ENCODE data around the gene AMIGO3. TPM values are rescaled to one million over a fixed set of nuclear protein-coding genes. Genes with fewer than 3 reads are reported as not detected.

The AMIGO3 gene
- total RNA-seq, 2 donors from 2014 or later = not detected

DNA sequence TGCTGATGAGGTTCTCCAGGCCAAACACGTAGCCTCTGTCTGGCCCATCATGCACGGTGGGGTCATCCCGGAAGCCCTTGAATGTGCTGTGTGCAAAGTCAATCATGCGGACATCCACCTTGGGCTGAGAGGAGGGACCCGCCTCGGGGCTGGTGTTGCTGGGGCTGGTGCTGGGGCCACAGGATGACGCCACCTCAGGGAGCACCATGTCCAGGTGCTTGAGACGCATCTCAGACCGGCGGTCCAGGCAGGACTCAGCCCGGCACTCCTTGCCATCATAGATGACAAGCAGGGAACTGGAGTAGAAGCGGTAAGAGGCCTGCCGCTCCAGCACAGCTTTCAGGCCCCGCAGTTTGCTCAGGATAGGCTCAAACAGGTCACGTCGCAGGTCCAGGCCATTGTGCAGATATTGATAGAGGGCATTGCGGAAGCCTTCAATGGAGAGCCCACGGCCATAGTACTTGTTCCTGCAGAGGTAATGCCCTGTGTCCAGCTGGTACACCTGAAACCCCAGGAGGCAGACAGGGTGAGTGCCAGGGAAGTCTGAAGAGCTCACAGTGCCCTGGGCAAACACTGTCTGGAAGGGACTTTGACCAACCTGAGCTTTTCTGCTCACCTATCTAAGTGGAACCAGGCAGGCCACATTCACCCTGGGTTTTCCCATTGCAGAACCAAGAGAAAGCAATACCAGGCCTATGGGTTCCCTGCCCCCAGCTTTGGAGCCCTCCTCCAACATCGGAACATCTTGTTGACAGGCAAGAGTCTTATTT, 7.9 kb upstream of the AMIGO3 start:
- DNase-seq (ENCODE audit: low spot score) = peak; percentile 60
- intact Hi-C loops (cut with DNase I) = no loop called here

DNA sequence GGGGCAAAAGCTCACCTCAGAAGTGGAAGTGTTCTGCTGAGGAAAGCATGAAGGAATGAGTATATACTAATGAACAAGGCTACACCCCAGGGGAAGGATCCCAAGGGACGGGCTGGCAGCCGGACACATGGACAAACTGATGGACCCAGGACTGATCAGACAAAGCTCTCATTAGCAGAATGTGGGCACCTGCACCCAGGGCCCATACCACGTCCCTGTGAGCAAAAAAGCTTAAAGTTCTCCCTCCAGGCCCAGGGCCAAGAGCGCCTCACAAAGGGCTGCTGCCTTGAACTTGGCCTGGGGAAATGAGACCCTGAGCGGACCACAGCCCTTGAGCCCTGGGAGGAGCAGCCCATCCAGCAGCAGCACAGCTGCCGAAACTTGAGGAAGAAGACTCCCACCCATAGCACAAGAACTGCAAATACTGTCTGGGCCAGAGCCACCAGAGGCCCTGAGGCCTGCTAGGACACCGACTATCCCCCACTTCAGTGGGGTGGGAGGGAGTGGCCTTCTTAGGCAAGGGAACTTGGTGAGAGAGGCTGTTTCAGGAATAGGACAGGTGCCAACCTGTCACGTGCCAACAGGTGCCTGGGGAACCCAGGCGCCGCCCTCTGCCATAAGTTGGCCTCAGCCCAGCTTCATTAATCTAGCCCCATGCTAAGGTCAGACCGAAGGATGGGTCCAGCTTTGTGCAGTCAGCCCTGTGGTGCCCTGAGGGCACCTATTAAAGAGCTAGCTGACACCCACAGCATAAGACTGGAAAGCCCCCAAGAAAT, 6.6 kb upstream of the AMIGO3 start:
- DNase-seq (ENCODE audit: low spot score) = peak; percentile 71
- intact Hi-C loops (cut with DNase I) = no loop called here

DNA sequence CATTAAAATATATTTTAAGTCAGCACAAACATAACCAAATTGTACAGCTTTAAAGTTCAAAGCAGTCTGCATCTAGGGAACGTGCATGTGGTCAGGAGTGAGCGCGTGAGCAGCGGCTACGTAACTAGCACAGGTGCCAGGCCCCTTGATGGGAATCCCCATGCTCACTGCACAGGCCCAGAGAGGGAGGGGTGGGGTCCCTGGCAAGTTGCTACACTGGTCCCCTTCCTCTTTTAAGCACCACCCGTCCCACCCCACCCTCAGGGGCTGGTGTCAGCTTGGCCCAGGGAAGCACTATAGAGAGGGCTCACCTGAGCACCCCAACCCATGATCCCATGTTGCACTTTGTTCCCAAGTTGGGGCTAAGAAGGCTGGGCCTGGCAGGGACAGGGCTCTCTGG, 5.1 kb upstream of the AMIGO3 start:
- intact Hi-C loops (cut with DNase I) = no loop called here
- peak; percentile 86 for DNase-seq (ENCODE audit: low spot score)

DNA sequence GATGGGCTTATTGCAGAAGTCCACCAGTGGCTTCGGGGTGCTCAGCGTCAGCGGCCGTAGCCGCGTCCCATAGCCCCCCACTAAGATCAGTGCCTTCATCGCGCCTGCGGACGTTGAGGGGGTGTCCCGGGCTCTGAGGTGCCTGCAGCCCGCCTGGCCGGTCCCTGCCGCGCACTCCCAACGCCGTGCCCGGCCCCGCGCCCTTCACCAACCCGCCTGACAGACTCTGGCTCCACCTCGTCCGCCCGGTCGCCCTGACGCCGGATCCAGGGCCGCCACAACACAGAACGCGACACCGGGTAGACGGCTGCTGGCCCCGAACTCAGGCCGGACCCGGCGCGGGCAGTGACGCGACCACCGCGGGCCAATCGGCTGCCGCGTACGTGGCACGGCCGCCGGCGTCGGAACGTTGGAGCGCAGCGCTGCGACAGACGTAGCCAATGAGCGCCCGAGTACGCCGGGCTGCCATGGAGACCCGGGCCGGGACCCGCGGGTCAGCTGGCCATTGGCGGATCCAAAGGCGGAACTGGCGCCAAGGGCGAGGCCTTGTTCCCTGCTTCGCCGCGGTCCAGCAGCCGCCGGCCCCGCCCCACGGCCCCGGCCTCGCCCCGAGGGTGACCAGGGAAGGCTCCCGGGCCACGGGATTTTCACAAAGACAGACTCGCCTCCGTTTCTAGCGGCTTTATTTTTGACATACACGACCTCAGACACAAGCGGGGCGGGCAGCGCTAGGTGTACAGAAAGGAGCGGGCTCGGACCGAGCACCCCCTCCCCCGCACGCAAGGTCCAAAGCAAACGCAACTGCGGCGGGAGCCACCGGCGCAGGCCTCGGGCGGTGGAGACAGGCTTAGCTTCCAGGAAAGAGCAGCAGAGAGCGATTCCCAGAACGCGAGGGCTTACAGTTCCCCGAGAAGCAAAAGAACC, 4.4 kb upstream of the AMIGO3 start, which contains the start of gene GMPPB:
Gene GMPPB (minus strand): TSS at position 324 of the 924 bp plus-strand sequence. CDS start 225 bp downstream, at position 99.
- peak; percentile 100 for DNase-seq (ENCODE audit: low spot score)
- intact Hi-C loops (cut with DNase I) = no loop called here

DNA sequence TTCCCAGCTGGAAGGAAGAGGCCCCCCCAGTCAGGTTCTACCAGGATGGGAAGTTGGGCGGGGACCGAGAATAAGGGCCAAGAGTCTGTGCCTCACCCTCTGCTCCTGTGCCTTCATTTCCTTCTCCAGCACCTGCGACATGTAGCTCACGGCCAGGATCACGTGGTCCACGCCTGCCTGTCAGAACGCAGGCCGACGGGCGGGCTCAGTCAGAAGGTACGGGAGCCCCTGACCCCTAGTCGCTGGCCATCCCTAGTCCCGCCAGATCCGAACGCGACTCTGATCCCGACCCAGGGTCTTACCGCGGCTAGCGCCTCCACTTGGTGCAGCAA, 3.8 kb upstream of the AMIGO3 start:
- intact Hi-C loops (cut with DNase I) = no loop called here
- peak; percentile 87 for DNase-seq (ENCODE audit: low spot score)

DNA sequence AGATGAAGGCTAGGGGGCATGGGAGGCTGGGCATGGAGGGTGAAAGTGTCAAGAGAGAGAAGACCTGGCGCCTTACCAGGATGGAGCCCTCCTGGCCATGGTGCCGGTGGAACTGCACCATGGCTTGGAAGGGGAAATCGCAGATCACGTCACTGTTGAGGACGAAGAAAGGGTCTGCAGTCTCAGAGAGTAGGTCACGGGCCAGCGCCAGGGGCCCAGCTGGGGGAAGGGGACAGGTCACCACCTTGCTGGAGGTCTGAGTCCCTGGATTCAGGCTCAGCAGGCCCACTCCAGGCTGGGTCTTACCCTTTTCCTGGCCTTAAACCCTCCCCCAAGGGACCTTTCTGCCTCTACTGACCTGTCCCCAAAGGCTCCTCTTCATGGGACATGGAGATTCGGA, 3.4 kb upstream of the AMIGO3 start:
- DNase-seq (ENCODE audit: low spot score) = peak; percentile 82
- intact Hi-C loops (cut with DNase I) = no loop called here

DNA sequence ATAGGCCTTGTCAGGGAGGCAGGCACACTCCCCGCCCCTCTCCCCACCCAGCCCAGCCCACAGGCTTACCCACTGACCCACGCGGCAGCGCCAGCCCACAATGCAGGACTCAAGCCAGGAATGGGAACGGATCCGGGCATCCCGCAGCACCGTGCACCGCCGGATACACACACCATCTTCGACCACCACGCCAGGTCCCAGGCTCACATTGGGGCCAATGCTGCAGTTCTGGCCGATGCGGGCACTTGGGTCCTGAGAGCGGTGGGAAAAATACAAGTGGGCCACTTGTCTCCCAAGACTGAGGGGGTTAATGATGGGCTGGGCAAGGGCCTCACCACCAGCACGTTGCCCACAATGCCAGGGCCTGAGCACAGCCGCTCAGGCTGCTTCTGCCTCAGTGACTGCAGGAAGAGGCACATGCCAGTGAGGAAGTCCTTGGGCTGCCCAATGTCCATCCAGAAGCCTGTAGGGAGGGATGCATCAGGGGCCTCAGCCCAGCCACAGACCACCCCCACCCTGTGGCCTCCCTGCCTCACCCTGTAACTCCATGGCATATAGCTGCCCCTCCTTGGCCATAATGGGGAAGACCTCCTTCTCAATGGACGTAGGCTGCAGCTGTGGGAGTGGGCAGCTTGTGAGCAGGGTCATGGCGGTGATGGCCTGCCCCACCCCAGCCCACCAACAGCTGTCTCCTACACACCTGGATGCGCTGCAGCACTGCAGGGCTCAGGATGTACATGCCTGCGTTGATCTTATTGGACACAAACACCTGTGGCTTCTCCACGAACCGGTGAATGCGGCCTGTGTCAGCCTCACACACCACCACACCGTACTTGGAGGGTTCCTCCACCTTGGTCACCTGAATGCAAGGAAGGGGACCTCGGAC, 2.7 kb upstream of the AMIGO3 start:
- DNase-seq (ENCODE audit: low spot score) = peak; percentile 78
- intact Hi-C loops (cut with DNase I) = no loop called here

DNA sequence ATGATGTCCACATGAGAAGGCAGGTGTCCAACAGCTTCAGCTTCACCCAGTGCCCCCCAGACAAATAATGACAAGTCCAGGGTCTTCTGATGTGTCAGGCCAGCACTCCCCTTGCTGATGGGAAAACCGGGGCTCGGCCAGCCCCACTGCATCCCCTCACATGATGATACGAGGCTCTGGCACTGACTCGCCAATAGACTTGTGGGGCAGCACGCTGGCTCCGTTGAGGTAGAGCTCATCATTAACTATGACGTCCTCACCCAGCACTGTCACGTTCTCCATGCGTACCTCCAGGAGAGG, 2.1 kb upstream of the AMIGO3 start:
- DNase-seq (ENCODE audit: low spot score) = peak; percentile 66
- intact Hi-C loops (cut with DNase I) = no loop called here

DNA sequence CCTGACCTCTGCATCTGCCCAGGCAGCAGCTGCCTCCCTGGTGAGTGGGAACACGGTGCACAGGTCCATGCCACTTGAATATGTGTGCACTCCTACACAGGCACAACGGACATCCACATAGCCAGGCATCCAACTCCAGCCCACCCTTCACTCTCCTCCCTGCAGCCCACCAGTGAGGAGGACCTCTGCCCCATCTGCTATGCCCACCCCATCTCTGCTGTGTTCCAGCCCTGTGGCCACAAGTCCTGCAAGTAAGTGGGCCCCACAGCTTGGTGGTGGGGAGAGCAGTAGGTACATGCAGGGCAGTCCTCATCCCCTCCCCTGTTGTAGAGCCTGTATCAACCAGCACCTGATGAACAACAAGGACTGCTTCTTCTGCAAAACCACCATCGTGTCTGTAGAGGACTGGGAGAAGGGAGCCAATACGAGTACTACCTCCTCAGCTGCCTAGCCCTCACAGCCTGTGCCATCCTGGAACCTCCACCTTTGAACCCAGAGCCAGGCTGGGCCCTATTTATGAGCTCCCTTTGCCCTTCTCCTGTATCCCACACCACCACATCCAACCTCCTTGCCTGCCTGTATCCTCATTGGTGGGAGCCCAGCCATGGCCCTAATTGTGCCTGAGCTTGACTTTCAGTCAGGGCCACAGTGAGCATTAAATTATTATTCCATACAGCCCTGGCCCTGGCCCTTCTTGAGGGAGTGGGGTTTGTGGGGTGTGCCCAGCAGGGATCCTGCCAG, 1.5 kb upstream of the AMIGO3 start:
- intact Hi-C loops (cut with DNase I) = no loop called here
- DNase-seq (ENCODE audit: low spot score) = peak; percentile 69

DNA sequence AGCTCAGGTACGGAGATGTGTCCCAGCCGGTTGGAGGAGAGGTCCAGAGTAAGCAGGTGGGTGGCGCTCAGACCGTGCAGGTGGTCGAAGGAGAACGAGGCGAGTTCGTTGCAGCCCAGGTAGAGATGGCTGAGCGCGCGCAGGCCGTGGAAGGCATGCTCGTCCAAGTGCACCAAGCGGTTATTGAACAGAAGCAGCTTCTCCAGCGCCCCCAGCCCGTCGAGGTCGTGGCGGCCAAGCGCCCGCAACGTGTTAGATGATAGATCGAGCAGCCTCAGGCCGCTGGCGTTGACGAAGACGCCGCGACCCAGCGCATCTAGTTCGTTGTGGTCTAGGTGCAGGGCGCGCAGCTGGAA, 648 bp downstream of the AMIGO3 start:
- intact Hi-C loops (cut with DNase I) = no loop called here
- peak; percentile 85 for DNase-seq (ENCODE audit: low spot score)

DNA sequence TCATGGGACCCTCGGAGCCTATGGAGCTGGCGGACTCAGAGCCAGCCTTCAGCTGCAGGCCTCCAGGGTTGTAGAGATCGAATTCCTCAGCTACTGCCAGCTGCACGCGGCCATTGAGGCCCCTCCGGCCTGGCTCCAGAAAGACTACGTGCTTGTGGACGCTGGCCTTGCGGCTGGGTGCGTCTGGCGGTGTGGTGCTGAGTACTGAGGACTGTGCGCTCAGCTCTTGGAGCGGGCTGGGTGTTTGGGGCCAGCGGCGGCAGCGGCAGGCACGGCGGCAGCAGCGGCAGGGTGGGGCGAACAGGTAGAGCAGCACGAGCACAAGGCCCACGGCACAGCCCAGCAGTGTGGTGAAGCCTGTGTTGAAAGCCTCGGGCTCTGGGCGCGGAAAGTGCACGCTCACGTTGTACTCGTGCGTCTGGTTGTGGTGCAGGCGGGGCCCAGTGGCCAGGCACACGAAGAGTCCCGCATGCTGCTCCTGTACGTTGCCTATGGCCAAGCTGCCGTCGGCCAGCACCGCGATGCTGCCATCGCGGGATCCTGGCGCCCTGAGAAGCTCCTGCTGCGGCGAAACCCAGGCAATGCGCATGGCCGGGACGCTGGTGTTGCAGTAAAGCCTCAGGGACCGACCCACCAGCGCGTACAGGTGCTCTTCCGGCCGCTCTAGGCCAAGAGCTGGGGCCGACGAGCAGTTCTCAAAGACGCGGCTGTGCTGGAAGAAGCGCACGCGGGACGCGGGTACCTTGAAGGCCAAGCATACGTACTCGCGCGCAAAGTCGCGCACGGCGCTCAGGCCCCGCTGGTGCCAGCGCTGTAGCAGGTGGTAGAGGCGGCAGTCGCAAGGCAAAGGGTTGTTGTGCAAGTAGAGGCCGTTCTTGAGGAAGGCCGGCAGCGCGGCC, 1.3 kb downstream of the AMIGO3 start:
- DNase-seq (ENCODE audit: low spot score) = peak; percentile 82
- intact Hi-C loops (cut with DNase I) = no loop called here

DNA sequence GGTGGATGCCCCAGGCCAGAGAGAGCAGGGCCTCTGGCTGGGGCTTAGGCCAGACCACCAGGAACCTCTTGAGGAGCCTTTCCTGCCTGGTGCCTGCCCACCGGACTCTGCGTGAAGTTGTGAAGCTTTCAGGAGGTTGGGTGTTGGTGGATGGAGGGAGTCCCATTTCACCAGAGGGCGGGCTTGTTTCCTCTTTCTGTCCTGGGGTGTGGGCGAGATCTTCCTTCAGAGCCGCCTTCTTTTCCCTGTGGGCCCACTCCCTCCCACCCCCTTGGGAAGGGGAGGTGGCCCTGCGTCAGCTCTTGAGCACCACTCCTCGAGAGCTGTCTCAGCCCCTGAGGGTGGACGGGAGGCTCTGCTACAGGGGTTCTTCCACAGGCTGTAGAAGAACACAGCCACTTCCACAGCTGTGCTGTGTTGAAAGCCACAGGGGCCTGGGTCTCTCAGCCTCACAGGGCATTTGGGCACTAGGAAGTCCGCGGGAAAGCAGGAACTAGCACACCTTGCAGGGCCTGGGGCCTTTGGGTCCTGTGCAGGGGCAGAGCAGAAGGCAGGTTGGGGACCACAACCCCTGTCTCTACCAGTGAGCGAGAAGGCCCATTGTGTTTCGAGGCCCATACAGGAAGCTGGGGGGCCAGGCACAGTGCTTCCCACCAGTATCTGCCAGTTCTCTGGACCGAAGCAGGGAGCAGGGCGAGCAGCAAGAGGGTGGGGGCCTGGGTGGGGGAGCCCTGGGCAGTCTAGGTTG, 2.1 kb downstream of the AMIGO3 start:
- peak; percentile 75 for DNase-seq (ENCODE audit: low spot score)
- intact Hi-C loops (cut with DNase I) = no loop called here

DNA sequence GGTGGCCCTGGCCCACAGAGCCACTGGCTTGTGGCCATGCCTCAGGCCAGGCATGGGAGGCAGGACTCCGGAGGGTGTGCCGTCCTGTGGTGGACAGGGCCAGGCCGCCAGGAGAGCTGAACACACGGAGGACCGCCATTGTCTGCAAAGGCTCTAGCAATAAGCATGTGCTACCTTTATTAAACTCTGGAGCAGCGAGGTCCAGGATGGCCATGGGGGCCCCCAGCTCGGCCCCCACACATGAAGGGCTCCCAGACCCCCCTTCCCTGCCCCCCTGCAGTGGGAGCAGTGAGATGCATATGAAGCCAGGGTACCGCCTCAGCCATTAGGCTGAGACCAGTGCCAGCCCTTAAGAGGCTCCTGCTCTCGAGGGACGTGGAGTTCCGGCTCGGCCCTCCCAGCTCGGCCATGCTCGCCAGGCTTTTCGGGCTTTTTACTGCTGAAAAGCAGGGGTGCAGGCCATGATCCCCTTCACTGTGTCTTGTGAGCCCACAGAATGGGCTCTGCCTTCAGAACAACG, 2.7 kb downstream of the AMIGO3 start:
- intact Hi-C loops (cut with DNase I) = no loop called here
- DNase-seq (ENCODE audit: low spot score) = peak; percentile 69

DNA sequence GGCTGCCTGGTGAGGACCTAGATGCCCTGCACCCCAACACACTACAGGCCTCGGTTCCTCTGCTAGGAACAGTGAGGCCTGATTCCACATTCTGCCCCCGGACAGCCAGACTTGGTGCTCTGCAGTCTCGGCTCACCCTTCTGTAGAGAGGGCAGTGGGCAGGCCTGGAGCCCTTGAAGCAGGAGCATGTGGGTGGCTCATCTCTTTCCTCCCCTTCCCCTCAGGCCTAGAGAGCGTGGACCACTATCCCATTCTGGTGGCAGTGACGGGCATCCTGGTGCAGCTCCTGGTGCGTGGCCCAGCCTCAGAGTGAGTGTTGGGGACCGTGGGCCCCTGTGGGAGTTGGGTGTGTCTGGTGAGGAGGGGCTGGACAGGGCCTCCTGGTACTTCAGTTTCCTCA, 3.3 kb downstream of the AMIGO3 start:
- peak; percentile 62 for DNase-seq (ENCODE audit: low spot score)

DNA sequence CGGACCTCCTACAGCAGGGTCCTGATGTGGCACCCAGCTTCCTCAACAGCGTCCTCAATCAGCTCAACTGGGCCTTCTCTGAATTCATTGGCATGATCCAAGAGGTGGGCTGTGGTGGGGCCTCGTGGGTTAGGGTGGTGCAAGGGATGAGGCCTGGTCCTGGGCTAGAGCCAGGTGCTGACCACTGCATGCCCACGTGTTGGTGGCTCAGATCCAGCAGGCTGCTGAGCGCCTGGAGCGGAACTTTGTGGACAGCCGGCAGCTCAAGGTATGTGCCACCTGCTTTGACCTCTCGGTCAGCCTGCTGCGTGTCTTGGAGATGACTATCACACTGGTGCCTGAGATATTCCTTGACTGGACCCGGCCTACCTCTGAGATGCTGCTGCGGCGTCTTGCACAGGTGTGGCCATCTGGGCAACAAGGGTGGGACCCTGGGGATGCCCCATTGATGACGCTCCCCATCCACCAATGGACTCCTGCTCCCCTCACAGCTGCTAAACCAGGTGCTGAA, 3.8 kb downstream of the AMIGO3 start:
- peak; percentile 74 for DNase-seq (ENCODE audit: low spot score)
- intact Hi-C loops (cut with DNase I) = no loop called here

More for the DNA sequence above, 3.3 kb downstream of the AMIGO3 start:
- intact Hi-C loops (cut with DNase I) = no loop called here

Measured in posterior vena cava (tissue), 2 donors.